H9 (cell line): Measurements from ENCODE around the gene GCA. TPM values are rescaled to one million over a fixed set of nuclear protein-coding genes. Genes with fewer than 3 reads are reported as not detected.

Source experiments
- DNase-seq: peaks from one replicate; pipeline ENCODE4 v3.0.0-alpha.2; 2017
- H2AFZ ChIP-seq: one replicate; pipeline ENCODE4 v1.6.1; 2013; ENCODE audit warnings: mild to moderate bottlenecking, low read length, control low read depth, moderate library complexity
- H2AK5ac ChIP-seq: 2 replicates; pipeline ENCODE4 v1.6.1; 2013; ENCODE audit warnings: low read length, control low read depth, mixed read lengths; ENCODE audit not compliant: insufficient read length
- H2BK120ac ChIP-seq: one replicate; pipeline ENCODE4 v1.6.1; 2013; ENCODE audit warnings: low read depth, mild to moderate bottlenecking, low read length, control low read depth, inconsistent platforms; ENCODE audit not compliant: poor library complexity, severe bottlenecking
- H2BK12ac ChIP-seq: 2 replicates; pipeline ENCODE4 v1.6.1; 2013; ENCODE audit warnings: low read length, control low read depth, mixed read lengths, low read depth; ENCODE audit not compliant: insufficient read length
- H2BK15ac ChIP-seq: 2 replicates; pipeline ENCODE4 v1.6.1; 2013; ENCODE audit warnings: low read depth, low read length, control low read depth
- H2BK20ac ChIP-seq: one replicate; pipeline ENCODE4 v1.6.1; 2013; ENCODE audit warnings: low read depth, mild to moderate bottlenecking, low read length, control low read depth, inconsistent platforms; ENCODE audit not compliant: poor library complexity, severe bottlenecking
- H2BK5ac ChIP-seq: 2 replicates; pipeline ENCODE4 v1.6.1; 2013; ENCODE audit warnings: low read length, control low read depth, mixed read lengths; ENCODE audit not compliant: insufficient read length
- H3K14ac ChIP-seq: 2 replicates; pipeline ENCODE4 v1.6.1; 2013; ENCODE audit warnings: low read length, control low read depth; ENCODE audit not compliant: insufficient read depth
- H3K18ac ChIP-seq: 2 replicates; pipeline ENCODE4 v1.6.1; 2013; ENCODE audit warnings: low read depth, mild to moderate bottlenecking, mixed read lengths, low read length, control low read depth; ENCODE audit not compliant: insufficient read length
- H3K23ac ChIP-seq: 2 replicates; pipeline ENCODE4 v1.6.1; 2013; ENCODE audit warnings: low read length, control low read depth, mixed read lengths, low read depth; ENCODE audit not compliant: insufficient read length
- H3K23me2 ChIP-seq: 2 replicates; pipeline ENCODE4 v1.6.1; 2013; ENCODE audit warnings: low read depth, mild to moderate bottlenecking, mixed read lengths, low read length, control low read depth; ENCODE audit not compliant: insufficient read length, poor library complexity, severe bottlenecking
- H3K27ac ChIP-seq: 2 replicates; pipeline ENCODE4 v1.5.1; 2013; ENCODE audit warnings: low read length, control low read depth, mixed read lengths, low read depth; ENCODE audit not compliant: insufficient read length
- H3K27me3 ChIP-seq: 2 replicates; pipeline ENCODE4 v1.6.1; 2013; ENCODE audit warnings: low read length, control low read depth, inconsistent platforms; ENCODE audit not compliant: insufficient read depth
- H3K4ac ChIP-seq: 2 replicates; pipeline ENCODE4 v1.6.1; 2013; ENCODE audit warnings: low read depth, mild to moderate bottlenecking, control low read depth, inconsistent platforms, low read length, moderate library complexity
- H3K4me1 ChIP-seq: 2 replicates; pipeline ENCODE4 v1.6.1; 2013; ENCODE audit warnings: low read length, control low read depth, inconsistent platforms; ENCODE audit not compliant: insufficient read depth
- H3K4me2 ChIP-seq: 2 replicates; pipeline ENCODE4 v1.6.1; 2013; ENCODE audit warnings: low read length, control low read depth, mixed read lengths; ENCODE audit not compliant: insufficient read length, insufficient read depth
- H3K56ac ChIP-seq: 2 replicates; pipeline ENCODE4 v1.6.1; 2013; ENCODE audit warnings: low read depth, mild to moderate bottlenecking, mixed read lengths, low read length, control low read depth; ENCODE audit not compliant: insufficient read length
- H3K79me1 ChIP-seq: 2 replicates; pipeline ENCODE4 v1.6.1; 2013; ENCODE audit warnings: low read depth, mild to moderate bottlenecking, moderate library complexity, low read length, control low read depth, inconsistent platforms; ENCODE audit not compliant: insufficient read depth, poor library complexity, severe bottlenecking
- H3K79me2 ChIP-seq: 2 replicates; pipeline ENCODE4 v1.6.1; 2013; ENCODE audit warnings: low read length, control low read depth, inconsistent platforms; ENCODE audit not compliant: insufficient read depth
- H3K9ac ChIP-seq: 2 replicates; pipeline ENCODE4 v1.6.1; 2013; ENCODE audit warnings: low read length, control low read depth, mixed read lengths; ENCODE audit not compliant: insufficient read length; ENCODE audit errors: extremely low read depth
- H3K9me3 ChIP-seq: one replicate; pipeline ENCODE4 v1.6.1; 2013; ENCODE audit warnings: low read depth, low read length, inconsistent platforms; ENCODE audit not compliant: control insufficient read depth
- H3T11ph ChIP-seq: one replicate; pipeline ENCODE4 v1.6.1; 2013; ENCODE audit warnings: mild to moderate bottlenecking, low read length, control low read depth, inconsistent platforms
- H4K20me1 ChIP-seq: one replicate; pipeline ENCODE4 v1.6.1; 2013; ENCODE audit not compliant: control insufficient read depth, insufficient read length, insufficient read depth
- H4K5ac ChIP-seq: 2 replicates; pipeline ENCODE4 v1.6.1; 2013; ENCODE audit warnings: low read depth, mild to moderate bottlenecking, mixed read lengths, low read length, control low read depth; ENCODE audit not compliant: insufficient read length
- H4K8ac ChIP-seq: replicated peaks from 2 replicates; pipeline ENCODE4 v1.6.1; 2013; ENCODE audit warnings: low read length, control low read depth, mixed read lengths, low read depth; ENCODE audit not compliant: insufficient read length
- H4K91ac ChIP-seq: 2 replicates; pipeline ENCODE4 v1.6.1; 2013; ENCODE audit warnings: low read depth, mild to moderate bottlenecking, moderate library complexity, mixed read lengths, low read length, control low read depth; ENCODE audit not compliant: insufficient read length
- H3K27ac Mint-ChIP-seq, 3 experiments: 2 replicates in 2 of 3; 3 replicates in 1 of 3; pipeline ENCODE4 v1.8.0; 2020 to 2021; ENCODE audit warnings: mixed read lengths in 3 of 3, mild to moderate bottlenecking in 1 of 3, moderate library complexity in 1 of 3
- H3K27me3 Mint-ChIP-seq: 2 replicates; pipeline ENCODE4 v1.8.0; 2021; ENCODE audit warnings: low read depth, mild to moderate bottlenecking, moderate library complexity, mixed read lengths
- H3K36me3 Mint-ChIP-seq, 3 experiments: 2 replicates in 2 of 3; 3 replicates in 1 of 3; pipeline ENCODE4 v1.8.0; 2020 to 2021; ENCODE audit warnings: low read depth in 3 of 3, mixed read lengths in 3 of 3; ENCODE audit not compliant: insufficient read depth in 1 of 3
- H3K4me1 Mint-ChIP-seq, 2 experiments: 2 replicates each; pipeline ENCODE4 v1.8.0; 2020; ENCODE audit warnings: mixed read lengths in 2 of 2
- H3K4me3 Mint-ChIP-seq, 2 experiments: 2 replicates in 1 of 2; 3 replicates in 1 of 2; pipeline ENCODE4 v1.8.0; 2020 to 2021; ENCODE audit warnings: mild to moderate bottlenecking in 2 of 2, mixed read lengths in 2 of 2, moderate library complexity in 1 of 2
- H3K9me3 Mint-ChIP-seq, 2 experiments: 2 replicates in 1 of 2; 3 replicates in 1 of 2; pipeline ENCODE4 v1.8.0; 2020; ENCODE audit warnings: mild to moderate bottlenecking in 2 of 2, mixed read lengths in 2 of 2, moderate library complexity in 1 of 2
- WGBS: extraction: QIAGEN DNeasy Blood & Tissue Kit; methylation state at CpG from one replicate; pipeline ENCODE4 v1.1.7; 2013; ENCODE audit warnings: missing lambda C conversion rate, low lambda C conversion rate, mixed read lengths; ENCODE audit not compliant: insufficient read length; ENCODE audit errors: extremely low coverage; 5-methylcytosine and 5-hydroxymethylcytosine counted together
- total RNA-seq: library from RNA; stranded (reverse); gene quantifications from 2 replicates; pipeline ENCODE4 v1.2.1, GENCODE V29; 2021
- TF ChIP-seq, protein P1 (sequence below): fragments of 200-600 bp; sonication (generic); conservative IDR thresholded peaks from 3 replicates; pipeline ENCODE4 v1.8.0; 2021; ENCODE audit warnings: antibody characterized with exemption, mild to moderate bottlenecking

GCA gene
- total RNA-seq, 1 experiment from 2014 or later = 31.0 TPM

DNA sequence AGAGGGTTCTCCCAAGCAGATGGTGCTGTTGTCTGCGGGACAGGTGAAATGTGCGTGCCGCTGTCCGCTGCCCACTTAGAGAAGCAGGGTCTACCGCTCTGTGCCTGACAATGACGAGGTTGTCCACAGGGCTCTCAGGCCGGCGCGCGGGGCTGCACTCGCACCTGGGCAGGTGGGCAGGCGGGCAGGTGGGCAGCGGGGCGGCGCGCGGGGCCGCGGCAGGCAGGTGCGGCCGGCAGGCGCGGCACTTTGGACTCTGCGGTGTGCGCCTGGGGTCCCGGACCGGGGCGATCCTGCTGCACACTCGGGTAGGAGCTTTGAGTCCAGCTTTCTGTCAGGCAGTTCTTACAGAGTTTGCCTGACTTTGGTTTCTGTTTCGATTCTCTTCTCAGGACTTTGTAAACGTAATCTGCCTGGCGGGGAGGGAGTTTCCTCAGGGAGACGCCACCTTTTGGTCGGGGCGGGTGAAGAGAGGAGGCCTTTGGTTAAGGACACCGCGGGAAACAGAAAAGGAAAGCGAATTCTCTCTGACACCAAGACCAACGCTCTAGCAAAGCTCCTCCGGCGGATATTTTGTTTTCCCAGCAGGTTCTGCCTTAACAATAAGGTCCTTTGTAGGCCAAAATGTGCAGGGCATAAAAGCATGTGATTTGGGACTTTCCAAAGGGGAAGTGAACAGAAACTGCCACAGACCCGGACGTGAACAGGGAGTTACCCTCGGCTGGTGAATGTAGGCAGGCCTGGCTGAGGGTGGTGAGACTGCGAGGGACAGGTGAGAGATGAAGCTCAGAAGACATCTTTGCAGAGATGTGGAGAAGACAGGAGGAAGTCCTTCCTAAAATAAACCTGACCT lies 25.4 kb upstream of the GCA start, which contains the start of gene IFIH1:
IFIH1 (minus strand) TSS at position 357 of the 853 bp plus-strand sequence. CDS start 377 bp downstream, outside the sequence.
- Histone ChIP-seq H3K23ac (no peak within 1 kb of the TSS), H3K27ac (no peak within 1 kb of the TSS), H4K91ac (no peak within 1 kb of the TSS), H3K79me2 (no peaks in the 10 kb centered on the region), H3K9me3 (no peaks in the 10 kb centered on the region), H3K79me1 (no peaks in the 10 kb centered on the region), H3K9ac (peak within 1 kb of the TSS; percentile 42), H2BK12ac (no peak within 1 kb of the TSS), H3K4ac (no peak within 1 kb of the TSS), H3K23me2 (peaks cover 8% of the 10 kb centered on the region), H2BK120ac (no peak within 1 kb of the TSS), H2BK5ac (no peak within 1 kb of the TSS), H4K20me1 (no peaks in the 10 kb centered on the region), H3K4me1 (no peaks in the 10 kb centered on the region), H2BK15ac (no peak within 1 kb of the TSS), H4K8ac (no peak within 1 kb of the TSS), H2AFZ (peak within 1 kb of the TSS; percentile 99), H3K18ac (peak within 1 kb of the TSS; percentile 66), H3K4me2 (peak within 1 kb of the TSS; percentile 96), H4K5ac (no peak within 1 kb of the TSS), H3K56ac (no peak within 1 kb of the TSS), H2BK20ac (no peak within 1 kb of the TSS), H3T11ph (no peak within 1 kb of the TSS), H3K14ac (peak within 1 kb of the TSS; percentile 70), H2AK5ac (no peak within 1 kb of the TSS), H3K27me3 (no peaks in the 10 kb centered on the region)
- Mint-ChIP-seq H3K27ac (0 out of 7 replicates have a peak within 1 kb of the TSS, but pooled peaks of 1 of the 3 experiments have one; percentile 61), H3K4me1 (peaks cover 21 to 23% of the 10 kb centered on the region in 2 experiments), H3K36me3 (peaks cover 0 to 4% (median 0%) of the 10 kb centered on the region in 3 experiments; a peak in 1 of 7 replicates), H3K9me3 (no peaks in the 10 kb centered on the region), H3K4me3 (peak within 1 kb of the TSS; percentile 88 to 90), H3K27me3 (peaks cover 28% of the 10 kb centered on the region)
- WGBS = no CpG with 5 or more reads among the region's 45 CpGs
- peak; percentile 73 for DNase-seq
- TF ChIP-seq, protein P1, sequence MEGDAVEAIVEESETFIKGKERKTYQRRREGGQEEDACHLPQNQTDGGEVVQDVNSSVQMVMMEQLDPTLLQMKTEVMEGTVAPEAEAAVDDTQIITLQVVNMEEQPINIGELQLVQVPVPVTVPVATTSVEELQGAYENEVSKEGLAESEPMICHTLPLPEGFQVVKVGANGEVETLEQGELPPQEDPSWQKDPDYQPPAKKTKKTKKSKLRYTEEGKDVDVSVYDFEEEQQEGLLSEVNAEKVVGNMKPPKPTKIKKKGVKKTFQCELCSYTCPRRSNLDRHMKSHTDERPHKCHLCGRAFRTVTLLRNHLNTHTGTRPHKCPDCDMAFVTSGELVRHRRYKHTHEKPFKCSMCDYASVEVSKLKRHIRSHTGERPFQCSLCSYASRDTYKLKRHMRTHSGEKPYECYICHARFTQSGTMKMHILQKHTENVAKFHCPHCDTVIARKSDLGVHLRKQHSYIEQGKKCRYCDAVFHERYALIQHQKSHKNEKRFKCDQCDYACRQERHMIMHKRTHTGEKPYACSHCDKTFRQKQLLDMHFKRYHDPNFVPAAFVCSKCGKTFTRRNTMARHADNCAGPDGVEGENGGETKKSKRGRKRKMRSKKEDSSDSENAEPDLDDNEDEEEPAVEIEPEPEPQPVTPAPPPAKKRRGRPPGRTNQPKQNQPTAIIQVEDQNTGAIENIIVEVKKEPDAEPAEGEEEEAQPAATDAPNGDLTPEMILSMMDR = peak; percentile 41; the same call in 2 of the 3 replicates
